Ishikawa (cell line): ENCODE results near the gene DAPK3.
A peak's percentile ranks its signal among the peaks of the same experiment; 100 is the strongest.
"Not testable (repeated sequence)": the region's sequence is repeated elsewhere in the genome, so short reads cannot be mapped to it uniquely, and the experiment has no call there.

Experiments
- CEBPB ChIP-seq: IDR thresholded peaks from 2 replicates; pipeline ENCODE4 v1.6.1; 2012
- CREB1 ChIP-seq: IDR thresholded peaks from 2 replicates; pipeline ENCODE4 v1.6.1; 2012; ENCODE audit warnings: low read depth
- EGR1 ChIP-seq: IDR thresholded peaks from 2 replicates; pipeline ENCODE4 v1.6.1; 2012
- EP300 ChIP-seq: IDR thresholded peaks from 2 replicates; pipeline ENCODE4 v1.6.1; 2012; ENCODE audit warnings: borderline replicate concordance
- NFIC ChIP-seq: IDR thresholded peaks from 2 replicates; pipeline ENCODE4 v1.6.1; 2012
- RAD21 ChIP-seq: IDR thresholded peaks from 2 replicates; pipeline ENCODE4 v1.6.1; 2012; ENCODE audit warnings: low read depth
- TEAD4 ChIP-seq: IDR thresholded peaks from 2 replicates; pipeline ENCODE4 v1.6.1; 2012
- TF ChIP-seq, protein P1 (sequence below): IDR thresholded peaks from 2 replicates; pipeline ENCODE4 v1.6.1; 2012

DNA sequence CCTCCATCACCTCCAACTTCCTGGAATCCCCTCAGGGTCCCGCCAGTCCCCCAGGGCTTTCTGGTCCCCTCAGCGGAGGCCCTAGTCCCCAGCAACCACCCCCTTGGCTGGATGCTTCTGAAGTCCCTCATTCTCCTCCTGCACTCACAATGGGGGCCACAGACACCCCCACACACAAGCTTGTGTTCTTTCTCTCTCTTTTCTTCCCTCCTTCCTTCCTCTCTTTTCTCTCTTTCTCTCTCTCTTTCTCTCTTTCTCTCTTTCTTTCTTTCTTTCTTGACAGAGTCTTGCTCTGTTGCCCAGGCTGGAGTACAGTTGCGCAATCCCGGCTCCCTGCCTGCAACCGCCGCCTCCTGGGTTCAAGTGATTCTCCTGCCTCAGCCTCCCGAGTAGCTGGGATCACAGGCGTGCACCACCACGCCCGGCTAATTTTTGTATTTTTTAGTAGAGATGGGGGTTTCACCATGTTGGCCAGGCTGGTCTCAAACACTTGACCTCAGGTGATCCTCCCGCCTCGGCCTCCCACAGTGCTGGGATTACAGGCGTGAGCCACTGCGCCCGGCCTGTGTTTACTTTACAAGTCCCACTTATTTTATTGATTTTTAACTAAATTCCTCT is 23.5 kb downstream of the DAPK3 start:
- not testable (repeated sequence) for TF ChIP-seq NFIC, CREB1, EP300, EGR1, RAD21, TEAD4
- TF ChIP-seq CEBPB, result peak; percentile 73
- TF ChIP-seq, protein P1, sequence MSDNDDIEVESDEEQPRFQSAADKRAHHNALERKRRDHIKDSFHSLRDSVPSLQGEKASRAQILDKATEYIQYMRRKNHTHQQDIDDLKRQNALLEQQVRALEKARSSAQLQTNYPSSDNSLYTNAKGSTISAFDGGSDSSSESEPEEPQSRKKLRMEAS, result not testable (repeated sequence)
